Measurements from ENCODE around the gene MLST8.
A peak's percentile ranks its signal among the peaks of the same experiment; 100 is the strongest.

Gene MLST8

DNA sequence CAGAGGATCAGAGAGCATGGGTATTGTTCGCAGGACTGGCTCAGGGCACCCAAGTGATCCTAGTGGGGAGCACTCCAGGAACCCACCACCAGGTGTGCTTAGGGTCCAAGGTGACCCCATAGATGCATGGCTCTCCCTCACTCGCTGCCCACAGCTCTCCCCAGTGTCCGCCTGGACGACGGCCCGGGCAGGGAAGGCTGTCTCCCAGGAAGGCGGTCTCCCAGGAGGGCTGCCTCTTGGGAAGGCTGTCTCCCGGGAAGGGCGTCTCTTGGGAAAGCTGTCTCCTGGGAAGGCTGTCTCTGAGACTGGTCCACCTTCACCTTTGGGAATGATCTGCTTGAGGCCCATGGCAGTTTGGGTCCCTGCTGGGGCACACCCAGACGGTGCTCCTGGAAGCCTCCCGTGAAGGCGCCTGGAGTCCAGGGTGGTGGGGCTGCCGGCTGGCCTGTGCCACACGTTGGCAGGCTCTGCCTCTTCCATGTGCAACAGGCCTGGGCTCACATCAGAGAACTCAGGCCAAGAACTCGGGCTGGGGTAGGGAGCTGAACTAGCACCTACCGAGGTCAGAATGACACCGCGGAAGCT, 41.1 kb downstream of the MLST8 start:
- Histone ChIP-seq H3K27me3 (no peaks in the 10 kb centered on the region), H3K9me3 (no peaks in the 10 kb centered on the region), H3K27ac (no peak overlapping the region), H3K4me3 (no peak overlapping the region), H3K36me3 (peaks cover 43 to 55% (median 49%) of the 10 kb centered on the region in 3 donors), H3K4me1 (peaks cover under 1 to 12% (median 9%) of the 10 kb centered on the region in 4 donors)
- no peak for DNase-seq
- intact Hi-C loops (cut with DNase I; ENCODE audit: low total_unique reads): no loop called here
- TF ChIP-seq, protein P1, sequence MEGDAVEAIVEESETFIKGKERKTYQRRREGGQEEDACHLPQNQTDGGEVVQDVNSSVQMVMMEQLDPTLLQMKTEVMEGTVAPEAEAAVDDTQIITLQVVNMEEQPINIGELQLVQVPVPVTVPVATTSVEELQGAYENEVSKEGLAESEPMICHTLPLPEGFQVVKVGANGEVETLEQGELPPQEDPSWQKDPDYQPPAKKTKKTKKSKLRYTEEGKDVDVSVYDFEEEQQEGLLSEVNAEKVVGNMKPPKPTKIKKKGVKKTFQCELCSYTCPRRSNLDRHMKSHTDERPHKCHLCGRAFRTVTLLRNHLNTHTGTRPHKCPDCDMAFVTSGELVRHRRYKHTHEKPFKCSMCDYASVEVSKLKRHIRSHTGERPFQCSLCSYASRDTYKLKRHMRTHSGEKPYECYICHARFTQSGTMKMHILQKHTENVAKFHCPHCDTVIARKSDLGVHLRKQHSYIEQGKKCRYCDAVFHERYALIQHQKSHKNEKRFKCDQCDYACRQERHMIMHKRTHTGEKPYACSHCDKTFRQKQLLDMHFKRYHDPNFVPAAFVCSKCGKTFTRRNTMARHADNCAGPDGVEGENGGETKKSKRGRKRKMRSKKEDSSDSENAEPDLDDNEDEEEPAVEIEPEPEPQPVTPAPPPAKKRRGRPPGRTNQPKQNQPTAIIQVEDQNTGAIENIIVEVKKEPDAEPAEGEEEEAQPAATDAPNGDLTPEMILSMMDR (IDR thresholded peaks at IDR 0.05): no peak

DNA sequence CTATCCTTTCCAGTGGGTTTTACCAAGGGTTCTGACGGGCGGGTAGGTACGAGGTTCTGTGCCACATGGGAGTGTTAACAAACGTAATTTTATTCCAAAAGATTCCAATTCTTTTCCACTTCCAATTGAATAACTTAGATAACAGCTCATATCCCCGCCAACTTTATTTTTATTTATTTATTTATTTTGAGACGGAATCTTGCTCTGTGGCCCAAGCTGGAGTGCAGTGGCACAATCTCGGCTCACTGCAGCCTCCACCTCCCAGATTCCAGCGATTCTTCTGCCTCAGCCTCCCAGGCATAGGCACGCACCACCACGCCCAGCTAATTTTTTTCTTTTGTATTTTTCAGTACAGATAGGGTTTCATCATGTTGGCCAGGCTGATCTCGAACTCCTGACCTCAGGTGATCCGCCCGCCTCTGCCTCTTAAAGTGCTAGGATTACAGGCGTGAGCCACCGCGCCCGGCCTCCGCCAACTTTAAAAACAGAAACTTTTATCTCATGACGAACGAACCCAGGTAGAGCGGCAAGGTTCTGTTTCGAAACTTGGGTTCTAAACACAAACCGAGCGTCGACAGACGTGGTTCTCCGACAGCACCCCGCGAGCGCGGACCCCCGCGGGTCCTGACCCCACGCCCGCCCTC, 45.5 kb downstream of the MLST8 start:
- Histone ChIP-seq H3K4me1 (peaks cover 9 to 22% (median 17%) of the 10 kb centered on the region in 4 donors), H3K27me3 (no peaks in the 10 kb centered on the region), H3K4me3 (peak overlapping the region; percentile 61 to 78), H3K27ac (peak overlapping the region; percentile 84 to 90), H3K36me3 (peaks cover 38 to 46% (median 44%) of the 10 kb centered on the region in 3 donors), H3K9me3 (no peaks in the 10 kb centered on the region)
- TF ChIP-seq, protein P1 (IDR thresholded peaks at IDR 0.05): no peak
- no peak for DNase-seq
- intact Hi-C loops (cut with DNase I; ENCODE audit: low total_unique reads): no loop called here

DNA sequence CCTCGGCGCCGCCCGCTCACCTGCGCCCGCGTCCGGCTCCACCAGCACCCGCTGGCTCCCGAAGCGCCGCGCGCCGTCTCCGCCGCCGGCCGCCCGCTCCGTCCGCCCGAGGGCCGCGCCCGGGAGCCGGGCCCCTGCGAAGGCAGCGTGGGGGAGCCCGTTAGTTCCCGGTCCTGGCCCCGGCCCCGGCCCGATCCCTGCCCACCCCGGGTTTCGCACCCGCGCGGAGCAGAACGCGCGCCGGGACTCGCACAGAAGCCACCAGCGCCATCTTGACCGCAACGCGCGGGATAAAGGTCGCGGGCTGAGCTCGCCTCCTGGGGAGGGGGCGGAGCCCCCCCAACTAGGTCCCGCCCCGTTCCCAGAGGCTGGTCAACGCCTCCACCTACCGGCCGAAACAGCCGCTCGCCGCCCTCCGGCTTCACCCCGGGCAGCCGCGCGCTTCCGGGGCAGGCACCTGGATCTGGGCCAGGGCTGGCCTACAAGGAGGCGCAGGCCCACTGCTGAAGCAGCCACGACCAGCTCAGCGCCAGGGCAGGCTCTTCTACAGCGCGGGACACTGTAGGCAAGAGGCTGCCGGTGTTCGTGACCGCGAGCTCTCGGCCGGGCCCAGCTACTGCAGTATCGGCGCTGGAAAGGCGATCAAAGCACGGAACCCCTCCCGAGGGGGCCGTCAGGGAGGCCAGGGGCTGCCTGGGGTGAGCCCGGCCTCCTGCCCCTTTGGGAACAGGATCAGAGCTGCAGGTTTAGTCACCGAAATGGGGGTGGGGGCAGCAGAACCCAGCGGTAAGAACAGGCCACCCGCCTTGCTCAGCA, 46.2 kb downstream of the MLST8 start, which contains the start of gene ECI1:
TSS of gene ECI1 (minus strand) at position 292 of the 816 bp plus-strand sequence. CDS start at position 271, 21 bp downstream.
- no peaks in the 10 kb centered on the region for H3K27me3 ChIP-seq
- no peaks in the 10 kb centered on the region for H3K9me3 ChIP-seq
- H3K27ac ChIP-seq: peak within 1 kb of the TSS; percentile 84 to 90
- TF ChIP-seq, protein P1 (IDR thresholded peaks at IDR 0.05): peak; percentile 69 to 70
- intact Hi-C loops (cut with DNase I; ENCODE audit: low total_unique reads): no loop called here
- peak; percentile 94 to 98 for DNase-seq
- peaks cover 38 to 46% (median 44%) of the 10 kb centered on the region in 3 donors for H3K36me3 ChIP-seq
- peak within 1 kb of the TSS; percentile 61 to 78 for H3K4me3 ChIP-seq
- H3K4me1 ChIP-seq: peaks cover 9 to 22% (median 17%) of the 10 kb centered on the region in 4 donors

DNA sequence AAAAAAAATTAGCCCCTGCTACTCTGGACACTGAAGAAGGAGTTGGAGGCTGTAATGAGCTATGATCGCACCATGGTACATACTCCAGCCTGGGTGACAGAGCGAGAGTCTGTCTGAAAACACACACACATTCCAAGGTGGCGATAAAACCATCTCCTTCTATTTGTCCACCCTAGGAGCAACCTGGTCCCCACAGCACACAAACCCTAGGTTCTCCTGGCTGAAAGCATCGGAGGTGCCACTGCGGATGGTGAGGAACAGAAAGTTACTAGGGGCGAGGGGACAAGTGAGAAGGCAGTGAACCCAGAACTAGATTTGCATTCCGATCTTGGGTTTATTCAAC, 47.5 kb downstream of the MLST8 start:
- TF ChIP-seq, protein P1 (IDR thresholded peaks at IDR 0.05): no peak
- H3K27ac ChIP-seq: no peak overlapping the region
- peaks cover 46 to 53% (median 53%) of the 10 kb centered on the region in 3 donors for H3K36me3 ChIP-seq
- no peaks in the 10 kb centered on the region for H3K9me3 ChIP-seq
- no peaks in the 10 kb centered on the region for H3K27me3 ChIP-seq
- H3K4me1 ChIP-seq: peaks cover 9 to 22% (median 17%) of the 10 kb centered on the region in 4 donors
- no peak overlapping the region for H3K4me3 ChIP-seq
- intact Hi-C loops (cut with DNase I; ENCODE audit: low total_unique reads): no loop called here
- DNase-seq: no peak

DNA sequence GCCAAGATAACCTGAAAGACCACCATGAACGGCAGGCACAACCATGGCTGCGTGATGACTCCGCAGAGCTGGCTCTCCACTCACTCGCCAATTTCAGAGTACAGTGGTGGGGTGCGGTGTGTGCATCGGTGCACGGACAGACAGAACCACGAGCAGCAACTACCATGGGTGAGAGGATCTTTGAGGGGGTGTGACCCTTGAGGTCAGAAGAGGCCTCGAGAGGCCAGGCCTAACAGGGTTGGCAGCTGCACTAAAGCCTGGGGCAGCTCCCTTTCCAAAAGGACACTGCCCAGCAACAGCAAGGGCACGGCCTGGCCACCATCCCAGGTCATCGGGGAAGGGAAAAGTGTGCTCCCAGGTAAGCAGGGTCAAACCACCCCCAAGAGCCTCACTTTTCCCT, 48.0 kb downstream of the MLST8 start:
- Histone ChIP-seq H3K36me3 (peaks cover 51 to 58% (median 57%) of the 10 kb centered on the region in 3 donors), H3K27ac (no peak overlapping the region), H3K9me3 (no peaks in the 10 kb centered on the region), H3K4me3 (no peak overlapping the region), H3K4me1 (peaks cover 9 to 22% (median 17%) of the 10 kb centered on the region in 4 donors), H3K27me3 (no peaks in the 10 kb centered on the region)
- intact Hi-C loops (cut with DNase I; ENCODE audit: low total_unique reads): no loop called here
- DNase-seq: no peak
- TF ChIP-seq, protein P1 (IDR thresholded peaks at IDR 0.05): no peak

All from tibial artery (tissue), 4 donors.